Right atrium auricular region (tissue), 2 donors: Measurements from ENCODE around the gene TINCR. TPM values are rescaled to one million over a fixed set of nuclear protein-coding genes. Genes with fewer than 3 reads are reported as not detected.

ENCODE experiments used
- DNase-seq: peaks from one replicate; pipeline ENCODE4 v3.0.0-alpha.2; 2019; ENCODE audit warnings: low spot score
- H3K27ac ChIP-seq, 2 donors: fragments of 200-600 bp; sonication (generic); 1 replicate in 1 of 2; 2 replicates in 1 of 2; pipeline ENCODE4 v1.5.1; 2016 to 2019
- H3K27me3 ChIP-seq, 2 donors: fragments of 200-600 bp; sonication (generic); one replicate each; pipeline versions ENCODE4 v1.5.1 to v1.6.0; 2017 to 2019
- H3K36me3 ChIP-seq: fragments of 200-600 bp; sonication (generic); one replicate; pipeline ENCODE4 v1.5.1; 2016
- H3K4me1 ChIP-seq, 2 donors: fragments of 200-600 bp; sonication (generic); one replicate each; pipeline versions ENCODE4 v1.5.1 to v1.6.0; 2017 to 2019
- H3K4me3 ChIP-seq, 2 donors: fragments of 200-600 bp; sonication (generic); 1 replicate in 1 of 2; 2 replicates in 1 of 2; pipeline ENCODE4 v1.5.1; 2017 to 2019; ENCODE audit warnings: mild to moderate bottlenecking in 1 of 2, moderate library complexity in 1 of 2
- H3K9me3 ChIP-seq, 2 donors: fragments of 200-600 bp; sonication (generic); one replicate each; pipeline ENCODE4 v1.5.1; 2019
- CTCF ChIP-seq, 2 donors: fragments of 200-600 bp; sonication (generic); IDR thresholded peaks; one replicate each; pipeline ENCODE4 v1.5.1; 2019; ENCODE audit warnings: antibody characterized with exemption in 2 of 2
- total RNA-seq, 2 donors: library from RNA; depleted of rRNA; stranded (reverse); fragments of >200 nt; gene quantifications; one replicate each; pipeline ENCODE4 v1.1.0, GENCODE V29; 2016

TINCR gene
- total RNA-seq, 2 donors from 2014 or later, result 0.59 TPM; not detected in 1

DNA sequence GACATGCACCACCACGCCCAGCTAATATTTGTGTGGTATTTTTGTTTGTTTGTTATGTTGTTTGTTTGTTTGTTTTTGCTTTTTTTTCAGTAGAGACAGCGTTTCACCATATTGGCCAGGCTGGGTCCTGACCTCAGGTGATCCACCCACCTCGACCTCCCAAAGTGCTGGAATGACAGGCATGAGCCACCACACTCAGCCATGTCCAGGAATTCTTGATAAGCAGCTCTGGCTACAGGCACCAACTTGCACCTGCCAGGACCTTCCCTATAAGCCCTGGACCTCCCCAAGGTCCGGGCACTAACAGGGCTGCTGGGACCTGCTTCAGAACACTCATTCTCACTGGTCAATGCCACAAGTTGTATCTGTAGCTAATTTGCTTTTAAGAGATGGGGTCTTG, 48.7 kb downstream of the TINCR start:
- TF ChIP-seq CTCF (IDR thresholded peaks at IDR 0.05), result no peak
- Histone ChIP-seq H3K36me3 (no peaks in the 10 kb centered on the region), H3K4me1 (no peaks in the 10 kb centered on the region), H3K9me3 (peaks cover 0 to 15% of the 10 kb centered on the region in 2 donors), H3K27me3 (no peaks in the 10 kb centered on the region), H3K4me3 (no peak overlapping the region), H3K27ac (no peak overlapping the region)
- no peak for DNase-seq

- DNase-seq, result no peak
- Histone ChIP-seq H3K36me3 (no peaks in the 10 kb centered on the region), H3K27me3 (no peaks in the 10 kb centered on the region), H3K9me3 (peaks cover 0 to 15% of the 10 kb centered on the region in 2 donors), H3K27ac (no peak overlapping the region), H3K4me3 (no peak overlapping the region), H3K4me1 (no peaks in the 10 kb centered on the region)
- no peak for TF ChIP-seq CTCF (IDR thresholded peaks at IDR 0.05)
Measured at GRCh38 chr19:5515737-5516136, 52.0 kb downstream of the TINCR start.

DNA sequence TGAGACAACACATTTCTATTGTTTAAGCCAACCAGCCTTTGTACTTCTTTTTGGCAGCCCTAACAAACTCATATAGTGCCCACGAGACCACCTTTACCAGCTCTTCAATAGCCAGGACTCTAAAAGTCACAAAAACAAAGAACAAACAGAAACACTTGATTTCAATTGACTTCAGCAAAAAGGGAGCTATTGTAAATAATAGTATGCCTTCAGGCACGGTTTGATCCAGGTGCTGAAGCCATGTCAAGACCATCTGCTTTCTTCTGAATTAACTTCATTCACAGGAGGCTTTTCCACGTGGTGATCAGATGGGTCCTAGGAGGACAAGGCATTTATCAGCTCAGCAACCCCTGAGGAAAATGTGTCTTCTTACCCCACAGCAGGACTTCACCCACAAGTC, 53.8 kb downstream of the TINCR start:
- H3K27me3 ChIP-seq, result no peaks in the 10 kb centered on the region
- TF ChIP-seq CTCF (IDR thresholded peaks at IDR 0.05), result no peak
- peaks cover 0 to 10% of the 10 kb centered on the region in 2 donors for H3K9me3 ChIP-seq
- H3K4me1 ChIP-seq, result no peaks in the 10 kb centered on the region
- H3K27ac ChIP-seq, result no peak overlapping the region
- H3K36me3 ChIP-seq, result no peaks in the 10 kb centered on the region
- DNase-seq, result no peak
- no peak overlapping the region for H3K4me3 ChIP-seq

DNA sequence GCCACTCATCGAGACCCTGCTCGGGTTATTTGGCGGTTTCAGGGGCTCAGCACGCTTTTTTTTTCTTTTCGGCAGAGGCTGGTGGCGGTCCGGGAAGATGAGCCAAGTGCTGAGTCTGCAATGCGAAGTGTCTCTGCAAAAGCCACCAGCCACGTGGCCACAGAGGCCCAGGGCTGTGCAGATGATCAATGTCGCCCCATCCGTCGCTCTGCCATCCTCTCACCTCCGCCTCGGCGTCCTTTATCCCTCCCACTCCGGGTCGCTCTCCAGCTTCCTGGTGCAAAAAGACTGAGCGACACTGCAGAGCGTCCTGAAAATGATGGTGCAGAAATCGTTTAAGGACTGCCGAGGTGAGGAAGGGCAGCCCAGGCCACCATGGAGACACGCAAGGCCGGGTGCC, 55.0 kb downstream of the TINCR start:
- peaks cover 0 to 10% of the 10 kb centered on the region in 2 donors for H3K9me3 ChIP-seq
- TF ChIP-seq CTCF (IDR thresholded peaks at IDR 0.05), result no peak
- H3K4me1 ChIP-seq, result no peaks in the 10 kb centered on the region
- DNase-seq, result no peak
- no peaks in the 10 kb centered on the region for H3K27me3 ChIP-seq
- H3K36me3 ChIP-seq, result no peaks in the 10 kb centered on the region
- H3K27ac ChIP-seq, result no peak overlapping the region
- H3K4me3 ChIP-seq, result no peak overlapping the region

Other genes starting within 250 kb of the TINCR start
- gene PTPRS, start 227.1 kb downstream of the TINCR start, total RNA-seq, result 100 to 1,000 TPM; 138 to 190 TPM
- gene ZNRF4, start 112.5 kb downstream of the TINCR start, total RNA-seq, result not detected
- gene SAFB2, start 54.8 kb upstream of the TINCR start, total RNA-seq, result 10 to 100 TPM; 16.1 to 26.6 TPM
- 10 to 100 TPM; 31.9 to 32.7 TPM for gene SAFB, start 55.1 kb upstream of the TINCR start, total RNA-seq
- gene MICOS13, start 112.6 kb upstream of the TINCR start, total RNA-seq, result 10 to 100 TPM; 87.7 to 98.8 TPM
- gene HSD11B1L, start 113.1 kb upstream of the TINCR start, total RNA-seq, result 10 to 100 TPM; 10.3 to 12.6 TPM
- gene RPL36, start 122.3 kb upstream of the TINCR start, total RNA-seq, result 100 to 1,000 TPM; 222 to 483 TPM
- 10 to 100 TPM; 65.0 to 65.4 TPM for gene LONP1, start 152.2 kb upstream of the TINCR start, total RNA-seq
- gene CATSPERD, start 152.7 kb upstream of the TINCR start, total RNA-seq, result not detected
- gene PRR22, start 216.8 kb upstream of the TINCR start, total RNA-seq, result under 1 TPM; 0.67 to 0.83 TPM
- gene DUS3L, start 223.2 kb upstream of the TINCR start, total RNA-seq, result 10 to 100 TPM; 12.1 to 24.8 TPM
- 10 to 100 TPM; 20.9 to 33.7 TPM for gene NRTN, start 237.1 kb upstream of the TINCR start, total RNA-seq